ENCODE measurements around the gene SPSB2. TPM values are rescaled to one million over a fixed set of nuclear protein-coding genes. Genes with fewer than 3 reads are reported as not detected.

The SPSB2 gene
- total and polyA plus RNA-seq, 9 of the 15 experiments (the other 6 are each of a cell fraction or from before 2014, with no cell fraction given): 0.10 to 10.6 (median 1.9) TPM

GRCh38 chr12:6872073-6873048 lies 742 bp downstream of the SPSB2 start (continued):
- TF ChIP-seq, protein P1, sequence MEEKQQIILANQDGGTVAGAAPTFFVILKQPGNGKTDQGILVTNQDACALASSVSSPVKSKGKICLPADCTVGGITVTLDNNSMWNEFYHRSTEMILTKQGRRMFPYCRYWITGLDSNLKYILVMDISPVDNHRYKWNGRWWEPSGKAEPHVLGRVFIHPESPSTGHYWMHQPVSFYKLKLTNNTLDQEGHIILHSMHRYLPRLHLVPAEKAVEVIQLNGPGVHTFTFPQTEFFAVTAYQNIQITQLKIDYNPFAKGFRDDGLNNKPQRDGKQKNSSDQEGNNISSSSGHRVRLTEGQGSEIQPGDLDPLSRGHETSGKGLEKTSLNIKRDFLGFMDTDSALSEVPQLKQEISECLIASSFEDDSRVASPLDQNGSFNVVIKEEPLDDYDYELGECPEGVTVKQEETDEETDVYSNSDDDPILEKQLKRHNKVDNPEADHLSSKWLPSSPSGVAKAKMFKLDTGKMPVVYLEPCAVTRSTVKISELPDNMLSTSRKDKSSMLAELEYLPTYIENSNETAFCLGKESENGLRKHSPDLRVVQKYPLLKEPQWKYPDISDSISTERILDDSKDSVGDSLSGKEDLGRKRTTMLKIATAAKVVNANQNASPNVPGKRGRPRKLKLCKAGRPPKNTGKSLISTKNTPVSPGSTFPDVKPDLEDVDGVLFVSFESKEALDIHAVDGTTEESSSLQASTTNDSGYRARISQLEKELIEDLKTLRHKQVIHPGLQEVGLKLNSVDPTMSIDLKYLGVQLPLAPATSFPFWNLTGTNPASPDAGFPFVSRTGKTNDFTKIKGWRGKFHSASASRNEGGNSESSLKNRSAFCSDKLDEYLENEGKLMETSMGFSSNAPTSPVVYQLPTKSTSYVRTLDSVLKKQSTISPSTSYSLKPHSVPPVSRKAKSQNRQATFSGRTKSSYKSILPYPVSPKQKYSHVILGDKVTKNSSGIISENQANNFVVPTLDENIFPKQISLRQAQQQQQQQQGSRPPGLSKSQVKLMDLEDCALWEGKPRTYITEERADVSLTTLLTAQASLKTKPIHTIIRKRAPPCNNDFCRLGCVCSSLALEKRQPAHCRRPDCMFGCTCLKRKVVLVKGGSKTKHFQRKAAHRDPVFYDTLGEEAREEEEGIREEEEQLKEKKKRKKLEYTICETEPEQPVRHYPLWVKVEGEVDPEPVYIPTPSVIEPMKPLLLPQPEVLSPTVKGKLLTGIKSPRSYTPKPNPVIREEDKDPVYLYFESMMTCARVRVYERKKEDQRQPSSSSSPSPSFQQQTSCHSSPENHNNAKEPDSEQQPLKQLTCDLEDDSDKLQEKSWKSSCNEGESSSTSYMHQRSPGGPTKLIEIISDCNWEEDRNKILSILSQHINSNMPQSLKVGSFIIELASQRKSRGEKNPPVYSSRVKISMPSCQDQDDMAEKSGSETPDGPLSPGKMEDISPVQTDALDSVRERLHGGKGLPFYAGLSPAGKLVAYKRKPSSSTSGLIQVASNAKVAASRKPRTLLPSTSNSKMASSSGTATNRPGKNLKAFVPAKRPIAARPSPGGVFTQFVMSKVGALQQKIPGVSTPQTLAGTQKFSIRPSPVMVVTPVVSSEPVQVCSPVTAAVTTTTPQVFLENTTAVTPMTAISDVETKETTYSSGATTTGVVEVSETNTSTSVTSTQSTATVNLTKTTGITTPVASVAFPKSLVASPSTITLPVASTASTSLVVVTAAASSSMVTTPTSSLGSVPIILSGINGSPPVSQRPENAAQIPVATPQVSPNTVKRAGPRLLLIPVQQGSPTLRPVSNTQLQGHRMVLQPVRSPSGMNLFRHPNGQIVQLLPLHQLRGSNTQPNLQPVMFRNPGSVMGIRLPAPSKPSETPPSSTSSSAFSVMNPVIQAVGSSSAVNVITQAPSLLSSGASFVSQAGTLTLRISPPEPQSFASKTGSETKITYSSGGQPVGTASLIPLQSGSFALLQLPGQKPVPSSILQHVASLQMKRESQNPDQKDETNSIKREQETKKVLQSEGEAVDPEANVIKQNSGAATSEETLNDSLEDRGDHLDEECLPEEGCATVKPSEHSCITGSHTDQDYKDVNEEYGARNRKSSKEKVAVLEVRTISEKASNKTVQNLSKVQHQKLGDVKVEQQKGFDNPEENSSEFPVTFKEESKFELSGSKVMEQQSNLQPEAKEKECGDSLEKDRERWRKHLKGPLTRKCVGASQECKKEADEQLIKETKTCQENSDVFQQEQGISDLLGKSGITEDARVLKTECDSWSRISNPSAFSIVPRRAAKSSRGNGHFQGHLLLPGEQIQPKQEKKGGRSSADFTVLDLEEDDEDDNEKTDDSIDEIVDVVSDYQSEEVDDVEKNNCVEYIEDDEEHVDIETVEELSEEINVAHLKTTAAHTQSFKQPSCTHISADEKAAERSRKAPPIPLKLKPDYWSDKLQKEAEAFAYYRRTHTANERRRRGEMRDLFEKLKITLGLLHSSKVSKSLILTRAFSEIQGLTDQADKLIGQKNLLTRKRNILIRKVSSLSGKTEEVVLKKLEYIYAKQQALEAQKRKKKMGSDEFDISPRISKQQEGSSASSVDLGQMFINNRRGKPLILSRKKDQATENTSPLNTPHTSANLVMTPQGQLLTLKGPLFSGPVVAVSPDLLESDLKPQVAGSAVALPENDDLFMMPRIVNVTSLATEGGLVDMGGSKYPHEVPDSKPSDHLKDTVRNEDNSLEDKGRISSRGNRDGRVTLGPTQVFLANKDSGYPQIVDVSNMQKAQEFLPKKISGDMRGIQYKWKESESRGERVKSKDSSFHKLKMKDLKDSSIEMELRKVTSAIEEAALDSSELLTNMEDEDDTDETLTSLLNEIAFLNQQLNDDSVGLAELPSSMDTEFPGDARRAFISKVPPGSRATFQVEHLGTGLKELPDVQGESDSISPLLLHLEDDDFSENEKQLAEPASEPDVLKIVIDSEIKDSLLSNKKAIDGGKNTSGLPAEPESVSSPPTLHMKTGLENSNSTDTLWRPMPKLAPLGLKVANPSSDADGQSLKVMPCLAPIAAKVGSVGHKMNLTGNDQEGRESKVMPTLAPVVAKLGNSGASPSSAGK (IDR thresholded peaks at IDR 0.05): no peak
- no peak for TF ChIP-seq NEUROD1 (IDR thresholded peaks at IDR 0.05; ENCODE audit: borderline replicate concordance, low read depth, low read length, partially characterized antibody)
- no peak for TF ChIP-seq CHCHD3 (CRISPR knock-in tag; IDR thresholded peaks at IDR 0.05)
- TF ChIP-seq CTCF (IDR thresholded peaks at IDR 0.05 in 2 of 3, conservative IDR thresholded peaks at IDR 0.05 in 1 of 3; ENCODE audit: insufficient read depth in 2 of 3, low read depth in 1 of 3, low read length in 3 of 3): peak; percentile 81 to 87 (median 86)
- no peak for TF ChIP-seq HMG20B (CRISPR knock-in tag; IDR thresholded peaks at IDR 0.05)
- TF ChIP-seq TCF7L2 (IDR thresholded peaks at IDR 0.05; ENCODE audit: low read depth, low read length): no peak
- no peak for TF ChIP-seq TOE1 (IDR thresholded peaks at IDR 0.05; ENCODE audit: borderline replicate concordance)
- no peak for TF ChIP-seq TOE1 (CRISPR knock-in tag; IDR thresholded peaks at IDR 0.05; ENCODE audit: borderline replicate concordance, low read depth)
- no peak for TF ChIP-seq ZNF232 (CRISPR knock-in tag; IDR thresholded peaks at IDR 0.05)
- TF ChIP-seq ZNF124 (CRISPR knock-in tag; IDR thresholded peaks at IDR 0.05): no peak
- no peak for TF ChIP-seq DIDO1 (tag; IDR thresholded peaks at IDR 0.05; ENCODE audit: low read depth)
- no peak for TF ChIP-seq MYC (IDR thresholded peaks at IDR 0.05; ENCODE audit: low read depth, low read length)
- TF ChIP-seq MYC (CRISPR knock-in tag; IDR thresholded peaks at IDR 0.05; ENCODE audit: borderline replicate concordance, low read depth): no peak

Measured in K562 (cell line).